Sigmoid colon (tissue), 4 donors: ENCODE results near the gene SIVA1.

Experiments used
- CTCF ChIP-seq, 4 experiments: fragments of 450-650 bp in 3 of 4; fragments of 200-600 bp in 1 of 4; IDR thresholded peaks; one replicate each; pipeline ENCODE4 v1.5.1; 2016 to 2019; ENCODE audit warnings: antibody characterized with exemption in 4 of 4, mild to moderate bottlenecking in 3 of 4, moderate library complexity in 2 of 4
- EP300 ChIP-seq, 4 donors: sonication (generic); formaldehyde crosslinking; IDR thresholded peaks; one replicate each; pipeline ENCODE4 v1.6.1; 2017; ENCODE audit warnings: antibody characterized with exemption in 4 of 4
- POLR2A ChIP-seq, 2 donors: fragments of 450-650 bp; IDR thresholded peaks; one replicate each; pipeline ENCODE4 v1.6.1; 2016; ENCODE audit warnings: antibody characterized with exemption in 2 of 2, mild to moderate bottlenecking in 2 of 2, moderate library complexity in 2 of 2

GRCh38 chr14:104794993-104795780, 42.2 kb downstream of the SIVA1 start, which contains the start of gene AKT1:
- TF ChIP-seq CTCF (IDR thresholded peaks at IDR 0.05) (no peak), POLR2A (IDR thresholded peaks at IDR 0.05) (no peak), EP300 (IDR thresholded peaks at IDR 0.05) (no peak)
